Endothelial cell of umbilical vein (primary cell): ENCODE data around the gene USP40. TPM values are rescaled to one million over a fixed set of nuclear protein-coding genes. Genes with fewer than 3 reads are reported as not detected.

ENCODE experiments used
- BruUV-seq: library from RNA; stranded (reverse); fragments of 400-500 nt; replicated peaks from 2 replicates; lab custom pipeline; 2021; lab: Mats Ljungman, UMichigan
- CTCF ChIA-PET: fragments of 300-600, 350-600 bp; sonication (Branson Sonifier 250); formaldehyde crosslinking; loops from one replicate; lab custom pipeline; 2021; ENCODE audit warnings: antibody characterized with exemption, inconsistent platforms; lab: Charles Lee
- POLR2A ChIA-PET: fragments of 300-600, 350-600 bp; sonication (Branson Sonifier 250); formaldehyde crosslinking; loops from one replicate; lab custom pipeline; 2021; ENCODE audit warnings: antibody characterized with exemption, inconsistent platforms; lab: Charles Lee
- DNase-seq: peaks from one replicate; pipeline ENCODE4 v3.0.0-alpha.2; 2011; ENCODE audit warnings: low read depth, low spot score
- FAIRE-seq: peaks from 2 replicates; lab custom pipeline; 2011; peaks lifted over from hg19 to GRCh38; lab: Jason Lieb, UNC
- H2AFZ ChIP-seq: 2 replicates; pipeline ENCODE4 v1.6.0; 2012; ENCODE audit warnings: low read depth, low read length, control low read depth, inconsistent platforms
- H3K27ac ChIP-seq: 2 replicates; pipeline ENCODE4 v1.5.1; 2011; ENCODE audit warnings: low read depth, mild to moderate bottlenecking, control low read depth, low read length, moderate library complexity; ENCODE audit not compliant: insufficient read depth
- H3K27me3 ChIP-seq, 2 experiments: 2 replicates each; pipeline versions ENCODE4 v1.6.0 to v1.6.1; 2011; ENCODE audit warnings: low read length in 2 of 2, mixed read lengths in 1 of 2; ENCODE audit not compliant: control insufficient read depth in 2 of 2, insufficient read depth in 2 of 2
- H3K36me3 ChIP-seq, 2 experiments: 2 replicates in 1 of 2; 3 replicates in 1 of 2; pipeline ENCODE4 v1.5.1; 2011; ENCODE audit warnings: low read length in 2 of 2, mild to moderate bottlenecking in 1 of 2, moderate library complexity in 1 of 2; ENCODE audit not compliant: control insufficient read depth in 2 of 2, insufficient read depth in 2 of 2; ENCODE audit errors: extremely low read depth in 1 of 2
- H3K4me1 ChIP-seq: 3 replicates; pipeline ENCODE4 v1.5.1; 2011; ENCODE audit warnings: mild to moderate bottlenecking, low read length; ENCODE audit not compliant: control insufficient read depth, insufficient read depth; ENCODE audit errors: extremely low read depth
- H3K4me2 ChIP-seq: 2 replicates; pipeline ENCODE4 v1.6.1; 2011; ENCODE audit warnings: low read length, control low read depth, mixed read lengths; ENCODE audit not compliant: insufficient read depth
- H3K4me3 ChIP-seq, 3 experiments: fragments of 200-600 bp in 1 of 3; sonication (generic), shearing (Covaris generic) in 1 of 3; replicated peaks in 1 of 3; 2 replicates each; pipeline ENCODE4 v1.5.1; 2011 to 2016; ENCODE audit warnings: control low read depth in 3 of 3, low read length in 3 of 3, mild to moderate bottlenecking in 2 of 3, inconsistent platforms in 1 of 3, low read depth in 1 of 3, moderate library complexity in 1 of 3; ENCODE audit not compliant: insufficient read depth in 1 of 3
- H3K79me2 ChIP-seq: 2 replicates; pipeline ENCODE4 v1.6.0; 2012; ENCODE audit warnings: low read length, inconsistent platforms; ENCODE audit not compliant: control insufficient read depth, insufficient read depth
- H3K9ac ChIP-seq: replicated peaks from 2 replicates; pipeline ENCODE3; 2011; ENCODE audit warnings: low read length, control low read depth; ENCODE audit not compliant: insufficient read depth; ENCODE audit errors: extremely low read depth
- H3K9me1 ChIP-seq: replicated peaks from 3 replicates; pipeline ENCODE4 v1.6.0; 2011; ENCODE audit warnings: mild to moderate bottlenecking, low read length; ENCODE audit not compliant: control insufficient read depth, insufficient read depth; ENCODE audit errors: extremely low read depth
- H3K9me3 ChIP-seq: replicated peaks from 2 replicates; pipeline ENCODE4 v1.5.1; 2012; ENCODE audit warnings: low read length, inconsistent platforms; ENCODE audit not compliant: control insufficient read depth, insufficient read depth
- H4K20me1 ChIP-seq: replicated peaks from 2 replicates; pipeline ENCODE3; 2011; ENCODE audit warnings: mild to moderate bottlenecking, low read length; ENCODE audit not compliant: control insufficient read depth, insufficient read depth; ENCODE audit errors: extremely low read depth
- CTCF ChIP-seq, 2 donors: IDR thresholded peaks; 1 replicate in 1 of 2; 2 replicates in 1 of 2; pipeline ENCODE4 v1.5.1; 2011; ENCODE audit warnings: low read length in 2 of 2, mild to moderate bottlenecking in 2 of 2, moderate library complexity in 2 of 2, control low read depth in 1 of 2, inconsistent platforms in 1 of 2, low read depth in 1 of 2; ENCODE audit not compliant: insufficient read depth in 1 of 2; ENCODE audit errors: extremely low read depth in 1 of 2
- EZH2 ChIP-seq: IDR thresholded peaks from 2 replicates; pipeline ENCODE4 v1.6.1; 2012; ENCODE audit warnings: borderline replicate concordance, low read depth, mild to moderate bottlenecking, moderate library complexity, low read length, inconsistent platforms; ENCODE audit not compliant: severe bottlenecking
- FOS ChIP-seq: IDR thresholded peaks from 2 replicates; pipeline ENCODE4 v1.6.1; 2011; ENCODE audit warnings: mild to moderate bottlenecking, low read length, moderate library complexity, borderline replicate concordance; ENCODE audit not compliant: insufficient read depth
- GATA2 ChIP-seq: IDR thresholded peaks from 2 replicates; pipeline ENCODE4 v1.7.0; 2011; ENCODE audit warnings: low read depth, mild to moderate bottlenecking, moderate library complexity, mixed read lengths, low read length; ENCODE audit not compliant: insufficient read length, insufficient read depth
- JUN ChIP-seq: IDR thresholded peaks from 2 replicates; pipeline ENCODE4 v1.6.1; 2011; ENCODE audit warnings: borderline replicate concordance, low read depth; ENCODE audit not compliant: insufficient read length, insufficient read depth
- MAX ChIP-seq: IDR thresholded peaks from 2 replicates; pipeline ENCODE4 v1.6.1; 2011; ENCODE audit not compliant: insufficient read depth, insufficient read length
- MYC ChIP-seq: IDR thresholded peaks from one replicate; pipeline ENCODE4 v1.6.1; 2011; ENCODE audit warnings: mild to moderate bottlenecking, low read depth, low read length
- POLR2A ChIP-seq: IDR thresholded peaks from 2 replicates; pipeline ENCODE4 v1.6.1; 2012; ENCODE audit warnings: low read depth, mild to moderate bottlenecking, control low read depth, low read length
- POLR2AphosphoS5 ChIP-seq: IDR thresholded peaks from 2 replicates; pipeline ENCODE4 v1.6.1; 2012; ENCODE audit warnings: low read depth, mild to moderate bottlenecking, control low read depth, low read length, moderate library complexity; ENCODE audit not compliant: insufficient read depth
- dilution Hi-C: fragments of 300-500 bp; cut with MboI; formaldehyde crosslinking; loops from one replicate; pipeline ENCODE4 v1.15.0; 2019; ENCODE audit warnings: low sequenced_read_pairs; ENCODE audit not compliant: extremely low pct_ligation_motif_present
- intact Hi-C: fragments of 100-400 bp; cut with micrococcal nuclease; formaldehyde crosslinking; loops from one replicate; pipeline ENCODE4 v1.10.0; 2022
- polyA plus RNA-seq, 4 experiments: library from polyadenylated mRNA; depleted of rRNA in 3 of 4; stranded (reverse) in 3 of 4; unstranded in 1 of 4; fragments of >200 nt; gene quantifications; 2 replicates each; pipeline versions ENCODE4 v1.2.1 to v1.2.3, GENCODE V29; 2011 to 2012; ENCODE audit warnings: missing spikeins in 1 of 4
- total RNA-seq: library from RNA; stranded (reverse); gene quantifications from 2 replicates; pipeline ENCODE4 v1.2.3, GENCODE V29; 2021

USP40 gene
- total and polyA plus RNA-seq, 2 donors (not counting 3 experiments of a cell fraction or from before 2014, with no cell fraction given): 32.2 to 32.5 TPM

- Histone ChIP-seq H3K9me1 (no peaks in the 10 kb centered on the region), H3K27ac (no peak overlapping the region), H3K4me2 (no peak overlapping the region), H3K4me1 (peaks cover 7% of the 10 kb centered on the region), H3K4me3 (no peak overlapping the region), H4K20me1 (no peaks in the 10 kb centered on the region), H3K79me2 (no peaks in the 10 kb centered on the region), H3K9me3 (no peaks in the 10 kb centered on the region), H3K27me3 (no peaks in the 10 kb centered on the region), H2AFZ (no peak overlapping the region), H3K36me3 (peaks cover 0 to 12% of the 10 kb centered on the region in 2 experiments), H3K9ac (no peak overlapping the region)
- no peak for DNase-seq
- BruUV-seq: no TSS peak
- CTCF ChIA-PET: interaction anchor here (1.2 to 5.1 kb wide), 2 partner anchors 9 kb away, joined by 11 to 26 read pairs; no protein-coding TSS in a partner anchor
- no peak for FAIRE-seq
- POLR2A ChIA-PET: no interaction called here
- TF ChIP-seq FOS (no peak), POLR2A (no peak), POLR2AphosphoS5 (no peak), CTCF (IDR thresholded peaks at IDR 0.05; ENCODE audit: extremely low read depth in 1 of 2, insufficient read depth in 1 of 2, low read depth in 1 of 2, low read length in 2 of 2) (no peak), JUN (no peak), GATA2 (no peak), MAX (no peak), EZH2 (no peak), MYC (no peak)
- intact Hi-C loops: no loop called here
- dilution Hi-C loops: no loop called here
Observed at GRCh38 chr2:233434666-233435330, 131.8 kb downstream of the USP40 start.
